DND-41 (cell line): ENCODE results near the gene PYCR2.
A peak's percentile ranks its signal among the peaks of the same experiment; 100 is the strongest.

Experiments used
- EZH2 ChIP-seq: IDR thresholded peaks from 3 replicates; pipeline ENCODE4 v1.6.1; 2012; ENCODE audit warnings: borderline replicate concordance, low read depth, mild to moderate bottlenecking, moderate library complexity, low read length, inconsistent platforms; ENCODE audit not compliant: severe bottlenecking
- TF ChIP-seq, protein P1 (sequence below): IDR thresholded peaks from 2 replicates; pipeline ENCODE4 v1.5.1; 2012; ENCODE audit warnings: borderline replicate concordance, low read length, moderate library complexity, mild to moderate bottlenecking; ENCODE audit not compliant: poor library complexity, severe bottlenecking; ENCODE audit errors: extremely low read depth

DNA sequence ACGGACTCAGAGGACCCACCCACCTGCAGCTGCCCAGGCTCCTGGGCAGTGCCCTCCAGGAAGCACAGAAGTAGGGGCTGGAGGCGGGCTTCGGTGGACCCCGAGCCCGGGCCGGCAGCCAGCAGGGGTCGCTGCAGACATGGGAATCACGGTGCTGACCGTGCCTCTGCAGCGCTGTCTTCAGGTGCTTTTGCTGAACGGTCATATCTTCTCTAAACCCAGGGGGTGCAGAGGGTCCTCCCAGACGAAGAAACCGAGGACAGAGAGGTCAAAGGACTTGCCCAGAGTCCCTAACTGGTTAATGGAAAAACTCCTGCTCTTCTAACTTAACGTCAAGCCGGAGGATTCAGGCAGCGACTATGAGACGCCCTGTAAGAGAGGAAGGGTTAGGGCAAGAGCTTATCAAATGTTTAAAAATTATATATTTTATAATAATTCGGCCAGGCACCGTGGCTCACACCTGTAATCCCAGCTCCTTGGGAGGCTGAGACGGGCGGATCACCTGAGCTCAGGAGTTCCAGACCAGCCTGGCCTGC lies 38.5 kb upstream of the PYCR2 start:
- TF ChIP-seq, protein P1, sequence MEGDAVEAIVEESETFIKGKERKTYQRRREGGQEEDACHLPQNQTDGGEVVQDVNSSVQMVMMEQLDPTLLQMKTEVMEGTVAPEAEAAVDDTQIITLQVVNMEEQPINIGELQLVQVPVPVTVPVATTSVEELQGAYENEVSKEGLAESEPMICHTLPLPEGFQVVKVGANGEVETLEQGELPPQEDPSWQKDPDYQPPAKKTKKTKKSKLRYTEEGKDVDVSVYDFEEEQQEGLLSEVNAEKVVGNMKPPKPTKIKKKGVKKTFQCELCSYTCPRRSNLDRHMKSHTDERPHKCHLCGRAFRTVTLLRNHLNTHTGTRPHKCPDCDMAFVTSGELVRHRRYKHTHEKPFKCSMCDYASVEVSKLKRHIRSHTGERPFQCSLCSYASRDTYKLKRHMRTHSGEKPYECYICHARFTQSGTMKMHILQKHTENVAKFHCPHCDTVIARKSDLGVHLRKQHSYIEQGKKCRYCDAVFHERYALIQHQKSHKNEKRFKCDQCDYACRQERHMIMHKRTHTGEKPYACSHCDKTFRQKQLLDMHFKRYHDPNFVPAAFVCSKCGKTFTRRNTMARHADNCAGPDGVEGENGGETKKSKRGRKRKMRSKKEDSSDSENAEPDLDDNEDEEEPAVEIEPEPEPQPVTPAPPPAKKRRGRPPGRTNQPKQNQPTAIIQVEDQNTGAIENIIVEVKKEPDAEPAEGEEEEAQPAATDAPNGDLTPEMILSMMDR, result peak; percentile 65
- no peak for TF ChIP-seq EZH2
